Left ventricle myocardium inferior (tissue), 1 donor: ENCODE measurements around the gene GSPT1. TPM values are rescaled to one million over a fixed set of nuclear protein-coding genes. Genes with fewer than 3 reads are reported as not detected.
"Not testable (repeated sequence)": the region's sequence is repeated elsewhere in the genome, so short reads cannot be mapped to it uniquely, and the experiment has no call there.

Experiments
- DNase-seq: peaks from one replicate; pipeline ENCODE4 v3.0.0-alpha.2; 2020
- H3K27ac ChIP-seq: fragments of 200-600 bp; replicated peaks from 2 replicates; pipeline ENCODE4 v1.8.0; 2021
- H3K27me3 ChIP-seq: fragments of 200-600 bp; 2 replicates; pipeline ENCODE4 v1.8.0; 2021; ENCODE audit warnings: low read depth
- H3K36me3 ChIP-seq: fragments of 200-600 bp; 2 replicates; pipeline ENCODE4 v1.8.0; 2021
- H3K4me1 ChIP-seq: fragments of 200-600 bp; 2 replicates; pipeline ENCODE4 v1.8.0; 2021
- H3K4me3 ChIP-seq: fragments of 200-600 bp; 2 replicates; pipeline ENCODE4 v1.8.0; 2021; ENCODE audit warnings: mild to moderate bottlenecking, moderate library complexity
- H3K9me3 ChIP-seq: fragments of 200-600 bp; replicated peaks from 2 replicates; pipeline ENCODE4 v1.8.0; 2021
- intact Hi-C: fragments of 100-400 bp; cut with micrococcal nuclease; formaldehyde crosslinking; loops from one replicate; pipeline ENCODE4 v1.11.0; 2022
- long read RNA-seq: library from polyadenylated mRNA; unstranded; transcript quantifications from one replicate; pipeline ENCODE4 v2.0.0, GENCODE V29; 2021
- total RNA-seq: library from RNA; stranded (reverse); fragmentation: NEBNext Ultra II Directional; extraction: Animal tissue kit (Norgen Biotek cat#: 25700); gene quantifications from one replicate; pipeline ENCODE4 v1.2.1, GENCODE V29; 2021
- TF ChIP-seq, protein P1 (sequence below): fragments of 200-600 bp; IDR thresholded peaks from 2 replicates; pipeline ENCODE4 v1.8.0; 2021; ENCODE audit warnings: antibody characterized with exemption, mild to moderate bottlenecking, borderline replicate concordance
- donor health status: DM: no; HTN: yes; CAD: no; lungs with severe emphysema.

Gene GSPT1
- 82.3 TPM for total RNA-seq
- long read RNA-seq, full-length matches to known transcripts = 191 of 218 reads
- long read RNA-seq, partial matches to known transcripts = 16 of 218 reads
- long read RNA-seq, other reads (novel, unspliced or antisense) = 11 of 218 reads

- H3K27me3 ChIP-seq = peaks cover 5% of the 10 kb centered on the region
- peaks cover 52% of the 10 kb centered on the region for H3K4me1 ChIP-seq
- H3K27ac ChIP-seq = peak within 1 kb of the TSS; percentile 98
- peak within 1 kb of the TSS; percentile 97 for H3K4me3 ChIP-seq
- DNase-seq = peak; percentile 100
- TF ChIP-seq, protein P1, sequence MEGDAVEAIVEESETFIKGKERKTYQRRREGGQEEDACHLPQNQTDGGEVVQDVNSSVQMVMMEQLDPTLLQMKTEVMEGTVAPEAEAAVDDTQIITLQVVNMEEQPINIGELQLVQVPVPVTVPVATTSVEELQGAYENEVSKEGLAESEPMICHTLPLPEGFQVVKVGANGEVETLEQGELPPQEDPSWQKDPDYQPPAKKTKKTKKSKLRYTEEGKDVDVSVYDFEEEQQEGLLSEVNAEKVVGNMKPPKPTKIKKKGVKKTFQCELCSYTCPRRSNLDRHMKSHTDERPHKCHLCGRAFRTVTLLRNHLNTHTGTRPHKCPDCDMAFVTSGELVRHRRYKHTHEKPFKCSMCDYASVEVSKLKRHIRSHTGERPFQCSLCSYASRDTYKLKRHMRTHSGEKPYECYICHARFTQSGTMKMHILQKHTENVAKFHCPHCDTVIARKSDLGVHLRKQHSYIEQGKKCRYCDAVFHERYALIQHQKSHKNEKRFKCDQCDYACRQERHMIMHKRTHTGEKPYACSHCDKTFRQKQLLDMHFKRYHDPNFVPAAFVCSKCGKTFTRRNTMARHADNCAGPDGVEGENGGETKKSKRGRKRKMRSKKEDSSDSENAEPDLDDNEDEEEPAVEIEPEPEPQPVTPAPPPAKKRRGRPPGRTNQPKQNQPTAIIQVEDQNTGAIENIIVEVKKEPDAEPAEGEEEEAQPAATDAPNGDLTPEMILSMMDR = peak; percentile 23
- no peaks in the 10 kb centered on the region for H3K36me3 ChIP-seq
- H3K9me3 ChIP-seq = no peaks in the 10 kb centered on the region
- intact Hi-C loops = no loop called here
Observed at GRCh38 chr16:11915644-11916523, at the start of gene GSPT1. GSPT1 (minus strand) TSS chr16:11915956; CDS start chr16:11915720, 236 bp downstream.

GRCh38 chr16:11964761-11965551 lies 49.2 kb upstream of the GSPT1 start, which contains the start of gene TNFRSF17:
TNFRSF17 (plus strand) TSS chr16:11965210; CDS start chr16:11965325, 115 bp downstream.
- no peaks in the 10 kb centered on the region for H3K9me3 ChIP-seq
- DNase-seq = no peak
- no peak within 1 kb of the TSS for H3K27ac ChIP-seq
- TF ChIP-seq, protein P1 = no peak
- no peaks in the 10 kb centered on the region for H3K27me3 ChIP-seq
- no peaks in the 10 kb centered on the region for H3K4me1 ChIP-seq
- intact Hi-C loops = no loop called here
- H3K4me3 ChIP-seq = no peak within 1 kb of the TSS
- H3K36me3 ChIP-seq = no peaks in the 10 kb centered on the region

- Histone ChIP-seq H3K9me3 (no peaks in the 10 kb centered on the region), H3K27ac (no peak overlapping the region), H3K4me1 (no peaks in the 10 kb centered on the region), H3K4me3 (no peak overlapping the region), H3K36me3 (no peaks in the 10 kb centered on the region), H3K27me3 (no peaks in the 10 kb centered on the region)
- no peak for DNase-seq
- TF ChIP-seq, protein P1 = no peak
- intact Hi-C loops = no loop called here
Observed at GRCh38 chr16:11963706-11964105, 48.0 kb upstream of the GSPT1 start.

- intact Hi-C loops, H3K4me3 ChIP-seq, H3K36me3 ChIP-seq, H3K9me3 ChIP-seq, H3K27ac ChIP-seq, H3K27me3 ChIP-seq, H3K4me1 ChIP-seq, DNase-seq: not testable (repeated sequence)
Observed at GRCh38 chr16:11962978-11963377, 47.2 kb upstream of the GSPT1 start.

DNA sequence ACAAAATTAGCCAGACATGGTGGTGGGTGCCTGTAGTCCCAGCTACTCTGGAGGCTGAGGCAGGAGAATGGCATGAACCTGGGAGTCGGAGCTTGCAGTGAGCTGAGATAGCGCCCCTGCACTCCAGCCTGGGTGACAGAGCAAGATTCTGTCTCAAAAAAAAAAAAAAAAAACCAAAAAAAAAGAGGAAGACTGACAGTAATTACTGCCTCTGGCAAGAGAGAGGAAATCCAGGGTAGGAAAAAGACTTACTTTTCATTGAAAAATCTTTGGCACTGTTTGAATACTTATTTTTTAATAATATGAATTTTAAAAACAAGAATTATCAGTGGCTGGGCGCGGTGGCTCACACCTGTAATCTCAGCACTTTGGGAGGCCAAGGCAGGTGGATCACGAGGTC lies 46.7 kb upstream of the GSPT1 start:
- H3K4me1 ChIP-seq, H3K9me3 ChIP-seq, H3K27me3 ChIP-seq, intact Hi-C loops, H3K4me3 ChIP-seq, H3K27ac ChIP-seq, H3K36me3 ChIP-seq, DNase-seq: not testable (repeated sequence)

DNA sequence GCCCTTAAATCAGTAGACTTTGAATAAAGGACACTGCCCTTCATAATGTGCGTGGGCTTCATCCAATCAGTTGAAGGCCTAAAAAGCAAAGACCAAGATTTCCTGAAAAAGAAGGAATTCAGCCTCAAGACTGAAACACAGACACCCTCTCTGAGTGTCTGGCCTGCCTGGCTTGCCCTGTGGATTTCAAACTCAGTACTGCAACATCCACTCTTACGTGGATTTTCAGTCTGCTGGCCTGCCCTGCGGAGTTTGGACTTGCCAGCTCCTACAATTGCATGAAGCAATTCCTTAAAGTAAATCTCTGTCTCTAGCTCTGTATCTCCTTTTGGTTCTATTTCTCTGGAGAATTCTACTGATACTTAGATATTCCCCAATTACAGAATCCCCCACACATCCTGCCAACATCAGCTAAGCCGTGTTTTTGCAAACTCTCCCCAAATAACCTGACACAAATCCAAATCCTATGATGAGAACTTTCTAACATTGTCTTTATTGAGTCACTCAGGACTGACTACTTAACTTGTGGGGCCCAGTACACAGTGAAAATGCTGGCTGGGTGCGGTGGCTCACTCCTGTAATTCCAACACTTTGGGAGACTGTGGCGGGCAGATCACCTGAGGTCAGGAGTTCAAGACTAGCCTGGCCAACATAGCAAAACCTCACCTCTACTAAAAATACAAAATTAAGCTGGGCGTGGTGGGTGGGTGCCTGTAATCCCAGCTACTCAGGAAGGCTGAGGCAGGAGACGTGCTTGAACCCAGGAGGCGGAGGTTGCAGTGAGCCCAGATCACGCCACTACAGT lies 42.0 kb upstream of the GSPT1 start:
- TF ChIP-seq, protein P1 = no peak
- Histone ChIP-seq H3K9me3 (no peaks in the 10 kb centered on the region), H3K36me3 (no peaks in the 10 kb centered on the region), H3K4me1 (no peaks in the 10 kb centered on the region), H3K27ac (no peak overlapping the region), H3K27me3 (no peaks in the 10 kb centered on the region), H3K4me3 (no peak overlapping the region)
- no peak for DNase-seq
- intact Hi-C loops = no loop called here
